ENCODE data around the gene JAK1.
A peak's percentile ranks its signal among the peaks of the same experiment; 100 is the strongest.
"Not testable (repeated sequence)": the region's sequence is repeated elsewhere in the genome, so short reads cannot be mapped to it uniquely, and the experiment has no call there.

The JAK1 gene

GRCh38 chr1:64948216-64948615, 18.1 kb downstream of the JAK1 start:
- DNase-seq, result no peak

GRCh38 chr1:64946916-64947315, 19.4 kb downstream of the JAK1 start:
- DNase-seq, result no peak

GRCh38 chr1:64944913-64945312, 21.4 kb downstream of the JAK1 start:
- DNase-seq, result no peak

DNA sequence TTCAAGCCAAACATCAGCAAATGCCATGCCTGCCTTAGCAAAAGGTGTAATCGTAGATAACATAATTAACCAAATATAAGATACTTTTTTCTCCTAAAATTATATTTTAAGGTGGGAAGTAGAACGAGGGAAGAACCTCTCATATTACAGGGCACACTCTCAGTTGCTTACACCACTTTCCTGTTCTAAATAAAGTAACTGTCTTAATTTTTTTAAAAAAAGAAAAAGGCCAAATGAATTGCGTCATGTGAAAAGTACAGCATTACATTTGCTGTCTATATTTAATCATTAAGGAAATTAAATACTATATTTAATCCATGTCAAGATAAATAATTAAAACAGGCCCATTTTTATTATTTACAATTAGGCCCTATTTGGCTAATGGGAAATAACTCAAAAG, 23.7 kb downstream of the JAK1 start:
- DNase-seq, result peak; percentile 40 to 59

DNA sequence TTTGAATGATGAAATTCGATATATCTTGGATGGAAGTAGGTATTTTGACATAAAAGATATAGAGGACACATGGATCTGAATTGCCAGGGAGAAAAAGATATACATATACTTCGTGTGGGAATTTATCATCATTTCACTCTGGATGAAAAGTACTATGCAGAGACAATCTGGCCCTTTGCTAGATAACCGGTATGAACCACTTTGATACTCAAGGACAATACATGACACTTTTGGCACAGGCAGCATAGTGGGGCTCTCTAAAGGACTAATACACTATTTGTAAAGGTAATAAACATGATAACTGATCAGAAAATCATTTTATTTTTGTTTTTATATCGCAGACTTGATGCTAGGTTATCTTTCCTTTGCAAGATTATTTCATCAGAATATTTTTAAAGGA, 24.2 kb downstream of the JAK1 start:
- no peak for DNase-seq

- DNase-seq, result peak; percentile 72 to 74
Observed at GRCh38 chr1:64941461-64942117, 24.8 kb downstream of the JAK1 start.

GRCh38 chr1:64940025-64940424, 26.3 kb downstream of the JAK1 start:
- peak in 1 of 2 donors; percentile 39 for DNase-seq

DNA sequence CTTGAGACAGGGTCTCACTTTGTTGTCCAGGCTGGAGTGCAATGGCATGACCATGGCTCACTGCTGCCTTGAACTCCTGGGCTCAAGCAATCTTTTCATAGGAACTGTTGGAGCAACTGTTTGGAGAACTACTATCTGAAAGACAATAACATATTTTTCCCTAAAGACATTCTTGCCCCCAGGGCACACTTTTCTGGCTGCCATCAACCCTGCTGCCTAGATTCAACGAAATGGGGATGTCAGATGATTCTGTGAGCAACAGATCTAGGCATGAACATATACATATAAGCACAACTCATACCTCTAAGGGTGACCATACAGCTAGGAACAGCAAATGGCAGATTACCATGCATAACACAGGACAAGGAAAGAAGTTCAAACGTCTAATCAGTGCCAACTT, 27.4 kb downstream of the JAK1 start:
- no peak for DNase-seq

DNA sequence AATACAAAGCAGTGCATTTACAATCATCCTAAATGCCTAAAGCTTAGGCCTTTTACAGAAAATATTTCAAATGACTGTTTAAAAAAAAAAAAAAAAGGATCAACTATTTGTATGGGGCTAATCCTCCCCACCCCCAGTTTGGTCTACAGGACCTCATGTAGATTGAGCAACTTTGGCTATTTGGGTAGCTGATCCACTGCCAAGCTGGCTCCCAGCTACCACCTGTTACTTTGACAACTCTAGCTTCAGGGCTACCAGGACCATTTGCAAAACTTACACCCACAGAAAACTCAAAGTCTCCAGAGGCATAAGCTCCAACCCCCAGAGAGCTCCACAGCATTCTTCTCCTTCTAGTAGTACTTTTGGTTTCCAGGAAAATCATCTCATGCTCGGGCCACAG, 29.4 kb downstream of the JAK1 start:
- DNase-seq, result peak in 1 of 2 donors; percentile 51

GRCh38 chr1:64935551-64936155, 30.7 kb downstream of the JAK1 start:
- peak in 1 of 2 donors; percentile 45 for DNase-seq

DNA sequence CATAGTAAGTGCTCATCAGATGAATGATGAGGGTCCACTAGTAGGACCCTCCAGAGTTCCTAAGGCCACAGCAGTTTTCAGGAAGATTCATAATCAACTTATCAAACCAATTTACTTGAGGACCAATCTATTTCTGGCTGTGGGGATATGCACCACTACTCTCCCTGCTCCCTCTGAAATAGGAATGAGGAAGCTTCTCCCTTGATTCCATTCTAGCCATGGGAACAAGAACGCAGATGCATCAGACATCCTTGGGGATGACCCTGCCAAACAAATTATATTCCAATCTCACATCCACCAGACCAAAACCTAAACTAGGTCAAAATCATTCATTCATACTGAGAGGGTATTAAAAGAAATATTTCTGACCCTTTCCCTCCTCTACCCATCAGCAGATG, 31.5 kb downstream of the JAK1 start:
- DNase-seq, result no peak

DNA sequence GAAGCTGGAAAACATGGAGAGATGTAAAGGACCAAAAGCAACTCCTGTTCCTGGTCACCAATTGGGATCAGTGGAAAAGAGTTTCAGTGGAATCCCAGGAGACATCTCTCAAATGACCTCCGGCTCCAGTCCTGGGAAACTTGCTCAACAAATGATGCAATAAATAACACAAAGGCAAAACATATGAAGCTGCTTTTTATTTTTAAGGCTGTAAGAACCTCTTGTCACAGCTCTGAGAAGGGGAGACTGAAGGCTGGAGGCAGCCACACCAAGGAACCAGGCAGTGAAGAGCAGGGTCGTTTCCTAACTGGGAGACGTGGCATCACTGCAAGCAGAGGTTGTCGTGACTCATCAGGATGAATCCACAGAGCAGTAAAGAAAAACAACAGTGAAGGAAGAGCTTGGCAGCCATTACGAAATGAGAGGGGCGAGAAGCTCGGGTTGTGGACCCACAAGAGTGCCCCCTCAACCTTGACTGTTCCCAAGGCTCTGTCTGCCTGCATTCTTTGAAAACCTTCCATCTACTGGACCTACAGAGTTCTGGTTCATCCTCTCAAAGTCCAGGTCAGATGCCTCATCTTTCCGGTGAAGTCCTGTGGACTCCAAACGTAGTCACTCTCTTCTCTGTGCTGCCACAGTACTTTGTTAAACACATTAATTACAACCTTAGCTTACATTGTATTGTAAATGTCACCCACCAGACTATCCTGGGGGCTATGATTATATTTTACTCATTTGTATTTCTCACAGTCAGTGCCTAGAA, 32.1 kb downstream of the JAK1 start:
- DNase-seq, result peak; percentile 46 to 71

GRCh38 chr1:64933296-64934070, 32.9 kb downstream of the JAK1 start:
- DNase-seq, result peak; percentile 85 to 89

- no peak for DNase-seq
Observed at GRCh38 chr1:64932962-64933295, 33.4 kb downstream of the JAK1 start.

DNA sequence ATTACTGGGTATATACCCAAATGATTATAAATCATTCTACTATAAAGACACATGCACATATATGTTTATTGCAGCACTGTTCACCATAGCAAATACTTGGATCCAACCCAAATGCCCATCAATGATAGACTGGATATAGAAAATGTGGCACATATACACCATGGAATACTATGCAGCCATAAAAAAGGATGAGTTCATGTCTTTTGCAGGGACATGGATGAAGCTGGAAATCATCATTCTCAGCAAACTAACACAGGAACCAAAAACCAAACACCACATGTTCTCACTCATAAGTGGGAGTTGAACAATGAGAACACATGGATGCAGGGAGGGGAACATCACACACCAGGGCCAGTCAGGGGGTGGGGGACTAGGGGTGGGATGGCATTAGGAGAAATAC, 35.7 kb downstream of the JAK1 start:
- not testable (repeated sequence) for DNase-seq

- DNase-seq, result no peak
Observed at GRCh38 chr1:64929221-64929620, 37.1 kb downstream of the JAK1 start.

- no peak for DNase-seq
Observed at GRCh38 chr1:64928325-64928724, 38.0 kb downstream of the JAK1 start.

- DNase-seq, result peak in 1 of 2 donors; percentile 41
Observed at GRCh38 chr1:64925594-64925993, 40.8 kb downstream of the JAK1 start.

- no peak for DNase-seq
Observed at GRCh38 chr1:64923294-64923718, 43.0 kb downstream of the JAK1 start.

DNA sequence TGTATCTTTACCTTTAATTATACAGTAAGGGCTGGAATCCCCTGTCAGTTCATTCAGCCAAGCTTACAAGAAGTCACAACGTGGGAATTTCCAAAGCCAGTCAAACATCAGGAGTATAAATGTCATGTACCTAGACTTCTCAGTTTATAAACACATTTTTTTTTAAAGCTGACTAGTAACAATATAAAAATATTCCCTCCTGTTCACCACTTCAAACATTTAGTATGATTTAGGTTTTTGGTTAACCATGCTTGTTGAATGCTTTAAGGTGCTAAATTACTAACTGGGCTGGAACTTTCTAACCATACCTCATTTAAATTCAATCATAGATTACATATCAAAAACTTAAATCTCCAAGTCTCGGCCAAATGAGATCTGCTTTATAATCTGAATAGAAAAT, 44.0 kb downstream of the JAK1 start:
- DNase-seq, result peak; percentile 61 to 92

DNA sequence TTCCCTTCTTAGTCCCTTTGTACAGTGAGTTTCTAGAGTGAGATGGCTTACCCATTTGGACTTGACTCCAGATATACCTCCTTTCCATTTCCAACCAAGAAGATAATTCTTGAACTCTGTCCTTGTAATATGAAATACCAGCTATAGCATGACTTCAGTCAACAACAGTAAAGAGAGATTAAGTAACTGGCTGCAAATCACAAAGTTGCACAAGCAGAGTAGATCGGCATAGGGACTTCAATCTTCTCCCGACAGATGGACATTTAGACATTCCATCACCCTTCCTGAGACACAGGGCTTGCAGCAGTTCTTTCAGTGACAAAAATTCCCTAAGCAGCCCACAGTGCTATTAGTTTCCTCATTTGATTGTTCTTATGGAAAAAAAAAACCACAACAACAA, 44.6 kb downstream of the JAK1 start:
- peak; percentile 73 to 97 for DNase-seq

DNA sequence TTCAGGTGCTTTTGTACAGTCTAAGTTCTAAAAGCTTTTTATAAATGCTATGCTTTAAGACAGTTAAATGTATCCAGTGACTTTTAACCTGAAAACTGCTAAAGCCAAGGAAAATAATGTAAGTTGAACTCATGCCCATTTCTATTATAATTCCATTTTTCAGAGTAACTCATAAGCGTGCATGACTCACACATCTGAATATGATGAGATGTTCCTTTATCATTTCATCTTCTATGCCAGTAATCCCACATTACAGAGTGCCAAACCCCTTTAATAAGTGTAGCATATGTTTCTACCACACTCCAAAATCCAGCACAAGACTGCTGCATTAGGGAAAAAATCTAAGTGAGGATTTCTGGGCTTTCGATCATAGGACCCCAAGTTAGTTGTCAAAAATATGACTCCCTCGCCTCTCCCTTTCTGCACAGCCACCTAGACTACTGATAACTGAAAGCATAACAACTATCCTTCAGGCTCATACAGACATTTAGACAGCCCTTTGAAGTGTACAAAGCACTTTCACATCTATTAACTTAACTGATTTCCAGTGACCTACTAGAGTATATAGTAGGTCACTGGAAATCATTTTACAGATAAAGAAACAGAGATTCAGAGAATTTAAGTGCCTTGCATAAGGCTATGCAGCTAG, 45.3 kb downstream of the JAK1 start:
- no peak for DNase-seq

DNA sequence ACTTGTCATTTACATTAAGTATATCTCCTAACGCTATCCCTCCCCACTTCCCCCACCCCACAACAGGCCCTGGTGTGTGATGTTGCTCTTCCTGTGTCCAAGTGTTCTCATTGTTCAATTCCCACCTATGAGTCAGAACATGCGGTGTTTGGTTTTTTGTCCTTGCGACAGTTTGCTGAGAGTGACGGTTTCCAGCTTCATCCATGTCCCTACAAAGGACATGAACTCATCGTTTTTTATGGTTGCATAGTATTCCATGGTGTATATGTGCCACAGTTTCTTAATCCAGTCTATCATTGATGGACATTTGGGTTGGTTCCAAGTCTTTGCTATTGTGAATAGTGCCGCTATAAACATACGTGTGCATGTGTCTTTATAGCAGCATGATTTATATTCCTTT, 47.2 kb downstream of the JAK1 start:
- not testable (repeated sequence) for DNase-seq
